Spleen (tissue), 7 donors: Measurements from ENCODE around the gene ANO3.

Experiments
- POLR2A ChIP-seq, 3 donors: fragments of 450-650 bp; IDR thresholded peaks; one replicate each; pipeline ENCODE4 v1.5.1; 2017; ENCODE audit warnings: antibody characterized with exemption in 3 of 3, mild to moderate bottlenecking in 1 of 3
- TF ChIP-seq, protein P1 (sequence below), 11 experiments: fragments of 200-600 bp in 7 of 11; fragments of 450-650 bp in 4 of 11; sonication (generic) in 4 of 11; IDR thresholded peaks in 8 of 11; conservative IDR thresholded peaks in 3 of 11; 1 replicate in 7 of 11; 2 replicates in 4 of 11; pipeline versions ENCODE4 v1.4.0 to v1.8.0; 2016 to 2021; ENCODE audit warnings: antibody characterized with exemption in 11 of 11, inconsistent platforms in 4 of 11, mild to moderate bottlenecking in 1 of 11
- donor health status: DM: no; HTN: no; CAD: no; lungs with moderate emphysema.
- donor health status: DM: no; HTN: no; CAD: no.
- donor health status: DM: no; HTN: no; CAD: no.

- TF ChIP-seq POLR2A (IDR thresholded peaks at IDR 0.05): no peak
- TF ChIP-seq, protein P1, sequence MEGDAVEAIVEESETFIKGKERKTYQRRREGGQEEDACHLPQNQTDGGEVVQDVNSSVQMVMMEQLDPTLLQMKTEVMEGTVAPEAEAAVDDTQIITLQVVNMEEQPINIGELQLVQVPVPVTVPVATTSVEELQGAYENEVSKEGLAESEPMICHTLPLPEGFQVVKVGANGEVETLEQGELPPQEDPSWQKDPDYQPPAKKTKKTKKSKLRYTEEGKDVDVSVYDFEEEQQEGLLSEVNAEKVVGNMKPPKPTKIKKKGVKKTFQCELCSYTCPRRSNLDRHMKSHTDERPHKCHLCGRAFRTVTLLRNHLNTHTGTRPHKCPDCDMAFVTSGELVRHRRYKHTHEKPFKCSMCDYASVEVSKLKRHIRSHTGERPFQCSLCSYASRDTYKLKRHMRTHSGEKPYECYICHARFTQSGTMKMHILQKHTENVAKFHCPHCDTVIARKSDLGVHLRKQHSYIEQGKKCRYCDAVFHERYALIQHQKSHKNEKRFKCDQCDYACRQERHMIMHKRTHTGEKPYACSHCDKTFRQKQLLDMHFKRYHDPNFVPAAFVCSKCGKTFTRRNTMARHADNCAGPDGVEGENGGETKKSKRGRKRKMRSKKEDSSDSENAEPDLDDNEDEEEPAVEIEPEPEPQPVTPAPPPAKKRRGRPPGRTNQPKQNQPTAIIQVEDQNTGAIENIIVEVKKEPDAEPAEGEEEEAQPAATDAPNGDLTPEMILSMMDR (IDR thresholded peaks at IDR 0.05 in 8 of 11, conservative IDR thresholded peaks at IDR 0.05 in 3 of 11): no peak
Measured at GRCh38 chr11:26412955-26413354, 81.0 kb downstream of the ANO3 start.
